Stimulated activated CD4-positive, alpha-beta T cell treated with anti-CD3 and anti-CD28 coated beads, Interleukin-1b, Interleukin-23, amount 100 ng/mL, for 4 hours (primary cell): ENCODE results near the gene KLF3.

Experiments used
- DNase-seq, 2 donors: peaks; one replicate each; pipeline ENCODE4 v3.0.0-alpha.2; 2020; ENCODE audit warnings: low read depth in 2 of 2

The KLF3 gene

DNA sequence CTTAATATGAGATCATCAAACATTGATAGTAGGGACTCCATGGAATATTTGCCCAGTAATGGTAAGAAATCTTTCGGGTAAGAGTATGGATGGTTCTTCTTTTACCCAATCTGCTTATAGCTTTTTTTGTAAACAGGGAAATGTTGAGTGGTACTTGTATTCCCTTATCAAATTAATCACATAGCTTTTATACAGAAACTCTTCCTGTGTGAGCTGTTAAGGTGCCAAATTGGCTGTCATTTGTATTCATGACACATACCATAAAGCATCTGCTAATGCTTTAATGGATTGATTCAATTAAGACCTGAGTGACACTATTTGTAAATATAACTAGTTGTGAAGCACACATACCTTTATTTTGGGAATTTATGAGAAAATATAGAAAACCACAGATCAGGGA, 34.2 kb downstream of the KLF3 start:
- DNase-seq: no peak

DNA sequence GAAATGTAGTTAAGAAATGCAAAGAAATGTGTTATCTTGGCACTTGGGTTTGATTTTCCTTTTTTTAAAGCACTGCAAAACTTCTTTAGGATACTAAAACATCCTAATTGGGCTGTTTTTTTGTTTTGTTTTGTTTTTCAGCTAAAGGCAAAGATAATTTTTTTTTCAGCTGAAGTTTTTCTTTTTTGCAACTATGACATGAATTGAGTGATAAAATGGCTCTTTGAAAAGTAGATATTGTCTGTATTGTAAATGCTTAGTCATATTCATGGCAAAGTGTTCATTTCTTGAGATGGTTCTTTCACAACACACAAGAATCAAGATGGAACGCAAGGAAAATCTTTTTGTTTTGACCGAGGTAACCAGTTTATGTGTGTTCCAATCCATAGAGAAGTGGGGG, 35.1 kb downstream of the KLF3 start:
- no peak for DNase-seq

DNA sequence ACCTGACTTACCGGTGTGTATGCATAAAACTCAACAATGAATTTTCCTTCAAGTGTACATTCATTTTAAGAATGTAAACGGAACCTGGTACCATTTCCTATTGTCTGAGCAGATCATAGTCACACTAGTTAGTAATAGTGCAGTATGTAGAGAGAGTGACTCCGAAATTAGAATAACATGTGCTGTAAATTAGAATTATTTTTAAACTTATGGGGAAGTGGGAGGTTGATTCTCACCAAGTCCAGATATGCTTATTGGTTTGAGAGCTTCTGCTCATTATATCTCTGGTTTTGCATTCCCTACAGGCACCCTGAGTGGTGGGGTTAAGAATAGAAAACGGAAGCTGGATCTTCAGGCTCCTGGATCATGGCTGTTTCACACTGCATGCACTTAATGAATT, 39.6 kb downstream of the KLF3 start:
- no peak for DNase-seq

DNA sequence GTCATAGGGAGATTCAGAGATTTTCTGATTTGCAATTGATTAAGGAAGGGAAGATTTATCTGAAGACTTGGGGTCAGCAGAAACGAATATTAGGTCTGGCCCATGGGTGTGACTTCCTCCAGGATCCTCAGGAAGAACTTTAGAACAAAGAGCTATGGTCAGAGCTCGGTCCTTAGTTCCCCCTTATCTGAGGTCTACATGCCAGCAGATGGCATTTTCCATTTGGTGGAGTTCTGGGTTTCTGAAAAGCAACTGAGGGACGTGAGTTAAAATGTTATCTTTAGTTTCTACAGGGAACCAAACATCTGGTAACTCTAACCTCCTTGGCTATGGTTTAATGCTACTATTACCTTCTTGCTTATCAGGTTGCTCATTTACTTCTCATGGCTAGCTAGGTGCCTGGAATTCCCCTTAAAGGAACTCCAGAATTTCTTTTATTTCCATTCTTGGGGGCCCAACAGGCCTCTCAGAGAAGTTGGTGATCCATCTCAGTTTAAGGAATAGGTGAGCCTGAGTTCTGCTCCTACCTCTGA, 40.7 kb downstream of the KLF3 start:
- DNase-seq: no peak

DNA sequence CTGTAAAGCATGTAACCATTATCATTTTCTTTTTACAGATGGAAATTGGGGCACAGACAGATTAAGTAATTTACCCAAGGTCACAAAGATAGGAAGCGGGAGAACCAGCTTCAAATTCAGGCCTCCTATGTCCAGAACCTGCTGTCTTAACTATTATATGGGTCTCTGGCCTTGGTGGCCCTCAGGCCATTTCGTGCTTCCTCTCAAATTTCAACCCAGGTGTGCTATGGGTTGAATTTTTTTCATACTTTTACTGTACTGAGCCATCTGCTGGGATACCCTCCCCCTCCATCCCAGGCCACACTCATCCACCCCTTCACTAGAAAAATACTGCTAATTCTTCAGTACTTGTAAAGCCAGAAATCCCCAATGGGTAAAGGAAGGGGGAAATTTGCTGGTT, 42.3 kb downstream of the KLF3 start:
- no peak for DNase-seq

DNA sequence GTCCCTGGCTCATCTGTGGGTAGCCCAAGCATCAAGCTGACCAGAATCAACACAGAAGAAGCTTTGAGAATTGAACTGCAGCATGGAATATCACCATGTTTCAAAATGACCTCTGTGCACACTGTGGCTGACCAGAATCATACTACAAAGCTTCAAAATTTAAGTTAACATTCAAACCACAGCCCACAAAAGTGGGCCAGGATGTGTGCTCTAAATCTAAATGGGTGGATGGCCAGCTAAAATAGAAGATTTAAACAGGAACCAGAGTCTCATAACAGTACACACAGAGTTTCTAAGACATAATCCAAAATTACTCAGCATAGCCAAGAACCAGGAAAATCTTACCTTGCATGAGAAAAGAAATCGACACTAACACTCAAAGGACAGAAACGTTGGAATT, 46.1 kb downstream of the KLF3 start:
- no peak for DNase-seq

DNA sequence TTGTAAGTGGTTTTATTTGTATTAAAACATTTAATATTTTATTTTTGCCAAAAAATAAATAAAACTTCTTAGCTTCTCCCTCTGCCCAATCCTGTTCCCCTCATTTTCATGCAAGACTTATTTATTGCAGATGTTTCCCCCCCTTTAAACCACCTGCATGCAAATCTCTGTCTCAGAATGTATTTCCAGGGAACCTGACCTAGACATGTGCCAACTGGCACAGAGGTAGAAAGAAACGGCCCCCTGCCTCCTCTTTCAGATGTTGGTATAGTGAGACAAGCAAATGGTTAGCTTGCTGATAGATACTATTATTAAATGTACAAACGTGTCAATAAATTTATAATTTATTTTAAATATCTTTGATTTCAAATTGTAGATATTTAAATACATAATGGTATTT, 47.1 kb downstream of the KLF3 start:
- no peak for DNase-seq

DNA sequence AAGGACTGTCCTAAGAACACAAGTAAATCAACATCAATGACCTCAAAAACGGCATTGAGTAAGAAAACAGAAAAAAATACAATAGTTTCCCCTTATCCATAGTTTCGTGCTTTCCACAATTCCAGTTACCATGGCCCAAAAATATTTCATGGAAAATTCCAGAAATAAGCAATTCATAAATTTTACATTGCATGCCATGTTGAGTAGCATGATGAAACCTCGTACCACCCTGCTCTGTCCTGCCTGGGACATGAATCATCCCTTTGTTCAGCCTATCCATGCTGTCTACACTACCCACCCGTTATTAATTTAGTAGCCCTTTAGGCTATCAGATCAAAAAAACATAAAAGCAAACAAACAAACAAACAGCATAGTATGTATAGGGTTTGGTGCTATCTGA, 51.1 kb downstream of the KLF3 start:
- no peak for DNase-seq

DNA sequence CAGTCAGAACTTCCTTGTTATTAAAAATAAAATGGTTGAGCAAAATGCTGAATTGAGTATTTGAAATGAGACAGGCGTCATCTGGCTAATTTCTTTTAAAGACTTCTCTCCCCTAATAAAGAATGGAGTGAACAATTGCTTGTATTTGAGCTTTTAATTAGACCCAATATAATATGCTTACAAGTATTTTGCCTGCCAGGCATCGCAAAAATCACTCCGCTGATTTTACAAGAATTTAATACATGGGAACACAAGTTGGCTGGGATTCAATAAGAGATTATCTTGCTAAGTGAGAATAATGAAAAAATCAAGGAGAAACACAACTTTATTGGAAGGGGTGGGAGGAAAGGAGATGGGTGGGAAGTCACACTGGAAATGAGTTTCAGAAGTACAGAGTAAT, 52.3 kb downstream of the KLF3 start:
- no peak for DNase-seq

DNA sequence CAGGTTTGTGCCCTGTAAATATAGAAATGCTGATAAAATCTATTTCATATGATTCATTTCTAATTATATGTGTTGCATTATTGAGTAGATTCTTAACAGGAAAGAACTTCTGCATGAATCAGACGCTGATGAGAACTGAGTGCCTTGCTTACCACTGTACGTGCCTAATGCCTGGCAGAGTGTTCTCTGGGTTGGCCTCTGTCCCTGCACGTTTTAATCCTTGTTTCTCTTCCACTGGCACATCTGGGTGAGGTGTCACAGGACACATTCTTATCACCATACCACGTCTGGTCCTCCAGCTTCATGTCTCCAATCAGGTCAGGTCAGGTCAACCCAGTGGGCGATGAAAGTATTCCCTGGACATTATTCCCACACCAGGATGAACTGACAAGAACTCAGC, 53.6 kb downstream of the KLF3 start:
- no peak for DNase-seq

DNA sequence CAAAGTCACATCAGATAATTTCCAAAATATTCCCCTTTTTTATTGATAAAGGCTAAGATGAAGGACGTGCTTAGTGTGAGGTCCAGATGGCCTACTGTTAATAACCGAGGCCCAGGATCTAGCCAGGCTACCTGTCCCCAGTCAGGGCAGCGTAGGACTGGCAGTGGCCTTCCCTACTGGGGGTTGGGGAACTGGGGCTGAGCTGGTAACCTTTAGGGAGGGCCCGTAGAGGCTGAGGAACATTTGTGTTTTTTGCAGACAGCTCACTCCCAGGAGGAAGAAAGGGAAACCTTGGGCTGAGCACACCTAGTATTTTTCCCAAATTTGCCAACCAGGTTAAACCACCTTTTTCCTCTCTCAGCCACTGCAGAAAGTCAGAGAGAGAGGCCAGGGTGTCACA, 59.1 kb downstream of the KLF3 start:
- DNase-seq: no peak

DNA sequence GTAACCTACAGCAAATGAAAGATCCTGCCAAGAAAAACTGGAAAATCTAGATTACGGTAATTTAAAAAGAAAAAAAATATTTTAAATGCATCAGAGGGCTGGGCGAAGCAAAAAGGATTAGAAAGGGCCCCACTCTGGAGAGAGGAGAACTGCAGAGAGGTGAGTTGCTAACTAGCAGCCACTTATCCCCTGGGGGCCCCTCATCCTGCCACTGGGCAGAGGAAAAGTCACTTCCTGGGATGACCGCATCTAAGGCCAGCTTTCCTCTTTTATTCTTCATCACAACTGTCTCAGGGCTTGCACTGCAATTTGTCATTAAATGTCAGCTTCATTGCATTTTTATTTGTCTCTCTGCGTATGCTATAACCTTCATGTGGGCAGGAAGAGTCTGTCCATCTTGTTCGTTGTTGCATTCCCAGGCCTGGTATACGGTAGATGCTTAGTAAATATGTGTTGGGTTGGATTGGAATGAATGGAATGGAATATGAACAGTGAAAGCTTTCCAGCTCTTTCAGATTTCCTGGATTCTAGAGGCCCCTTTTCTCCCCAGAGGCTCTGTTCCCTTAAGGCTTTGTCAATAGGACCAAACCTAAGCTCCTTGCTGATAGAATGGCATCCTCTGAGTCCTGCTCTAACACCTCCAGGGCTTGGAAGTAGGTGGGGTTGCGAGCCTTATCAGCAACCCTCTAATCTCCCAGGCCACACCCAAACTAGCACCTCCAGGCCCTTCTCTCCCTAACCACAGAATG, 59.9 kb downstream of the KLF3 start:
- no peak for DNase-seq

DNA sequence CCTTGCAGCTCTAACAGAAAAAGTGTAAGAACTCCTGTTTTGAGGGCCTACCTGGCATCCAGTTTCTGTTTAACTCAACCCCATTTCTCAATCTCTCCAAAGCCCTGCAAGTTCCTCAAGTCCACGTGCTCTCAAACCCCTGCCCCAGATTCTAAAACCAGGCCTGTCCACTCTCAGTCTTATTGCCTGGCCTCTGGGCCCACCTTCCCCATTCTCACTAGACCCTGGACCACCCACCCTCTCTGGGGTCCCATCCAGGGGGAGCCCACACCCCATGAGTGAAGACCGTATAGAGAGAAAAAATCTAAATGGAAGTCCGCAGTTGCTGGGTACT, 60.4 kb downstream of the KLF3 start:
- DNase-seq: no peak

DNA sequence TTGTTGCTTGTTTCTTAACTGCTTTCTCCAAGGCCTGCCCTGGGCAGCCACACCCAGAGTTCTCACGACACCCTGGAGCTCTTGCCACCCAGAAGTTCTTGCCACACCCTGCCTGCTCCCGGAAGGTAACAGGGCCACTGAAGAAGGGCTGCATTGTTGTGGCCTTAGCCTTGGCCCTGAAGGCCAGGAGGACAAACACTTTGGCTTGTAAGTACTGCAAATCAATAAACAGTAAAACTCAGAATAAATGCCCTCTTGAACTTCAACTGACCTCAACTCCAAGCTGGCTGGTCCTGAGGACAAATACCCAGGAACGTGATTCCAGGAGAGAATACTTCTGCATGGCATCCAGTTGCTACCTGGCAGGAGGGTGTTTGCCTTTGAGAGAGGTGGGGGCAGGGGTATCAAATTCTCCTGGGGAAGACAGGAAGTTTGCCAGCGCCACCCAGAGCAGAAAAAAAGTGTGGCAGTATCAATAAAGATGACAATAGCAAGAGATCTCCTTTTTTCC, 64.7 kb downstream of the KLF3 start:
- DNase-seq: no peak

DNA sequence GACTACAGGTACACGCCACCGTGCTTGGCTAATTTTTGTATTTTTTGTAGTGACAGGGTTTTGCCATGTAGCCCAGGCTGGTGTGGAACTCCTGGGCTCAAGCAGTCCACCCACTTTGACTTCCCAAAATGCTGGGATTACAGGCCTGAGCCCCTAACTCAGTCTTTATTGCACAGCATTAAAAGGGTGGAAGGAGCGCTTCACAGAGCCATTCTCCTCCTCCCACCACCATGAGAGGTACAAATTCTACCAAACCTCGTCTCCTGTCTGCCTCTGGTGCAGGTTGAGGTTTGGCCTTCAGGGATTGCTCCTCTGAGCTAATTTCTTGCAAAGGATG, 66.5 kb downstream of the KLF3 start:
- no peak for DNase-seq

DNA sequence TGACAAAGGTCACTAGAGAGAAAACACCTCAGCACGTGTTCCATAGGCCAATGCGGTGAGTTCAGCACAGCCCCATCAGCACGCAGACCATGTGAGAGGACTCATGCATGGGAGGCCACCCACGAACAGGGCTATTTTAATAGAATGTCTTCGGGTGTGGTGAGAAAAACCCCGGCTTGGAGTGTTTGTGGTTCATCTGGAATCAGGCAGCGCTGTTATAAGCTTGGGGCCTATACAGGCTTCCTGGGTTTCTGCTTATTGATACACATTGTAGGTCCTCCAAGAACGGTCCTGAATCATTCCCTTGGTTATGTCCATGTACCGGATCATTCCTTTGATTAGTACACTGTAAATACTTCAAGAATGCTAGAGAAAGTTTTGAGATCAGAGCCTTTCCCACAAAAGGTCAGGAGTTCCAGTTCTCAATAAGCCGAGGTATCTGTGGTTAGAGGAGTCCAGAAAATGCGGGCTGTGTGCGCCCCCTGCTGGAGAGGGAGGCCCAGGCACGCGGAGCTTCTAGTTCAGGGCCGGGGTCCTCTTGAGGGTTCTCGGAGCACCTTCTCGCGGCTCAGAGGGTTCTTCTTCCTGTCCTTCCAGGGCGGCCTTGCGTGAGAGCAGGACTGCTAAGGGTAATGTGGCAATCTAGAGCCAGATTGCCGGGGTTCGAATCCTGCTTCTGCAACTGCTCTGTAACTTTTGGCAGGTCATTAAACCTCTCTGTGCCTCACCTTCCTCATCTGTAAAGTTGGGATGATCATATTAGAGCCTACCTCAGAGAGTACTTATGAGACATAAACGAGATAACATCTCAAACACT, 67.0 kb downstream of the KLF3 start:
- DNase-seq: peak; percentile 78 to 85

DNA sequence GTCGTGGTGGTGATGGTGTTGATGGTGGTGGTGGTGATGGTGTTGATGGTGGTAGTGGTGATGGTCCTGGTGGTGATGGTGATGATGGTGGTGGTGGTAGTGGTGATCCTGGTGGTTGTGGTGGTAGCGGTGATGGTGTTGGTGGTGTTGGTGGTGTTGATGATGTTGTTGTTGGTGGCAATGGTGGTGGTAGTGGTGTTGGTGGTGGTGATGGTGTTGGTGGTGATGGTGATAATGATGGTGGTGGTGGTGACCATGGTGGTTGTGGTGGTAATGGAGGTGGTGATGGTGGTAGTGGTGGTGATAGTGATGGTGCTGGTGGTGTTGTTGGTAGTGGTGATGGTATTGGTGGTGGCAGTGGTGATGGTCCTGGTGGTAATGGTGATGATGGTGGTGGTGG, 69.7 kb downstream of the KLF3 start:
- no peak for DNase-seq

DNA sequence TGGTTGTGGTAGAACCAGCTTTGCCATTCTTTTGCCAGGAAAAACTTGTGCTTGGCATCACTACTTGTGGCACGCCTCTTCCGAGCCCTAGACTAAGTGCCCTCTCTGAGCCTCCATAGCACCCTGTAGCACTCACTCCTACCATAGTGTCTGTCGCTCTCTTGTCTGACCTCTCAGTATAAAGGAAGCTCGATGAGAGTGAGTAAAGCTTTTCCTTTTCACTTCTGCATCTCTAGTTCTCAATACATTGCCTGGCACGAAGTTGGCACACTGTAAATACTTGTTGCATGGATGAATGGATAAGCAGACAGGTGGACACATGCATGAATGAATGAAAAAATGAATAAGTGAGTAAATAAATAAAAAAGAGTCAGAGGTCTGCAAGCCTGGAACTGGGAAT, 70.4 kb downstream of the KLF3 start:
- no peak for DNase-seq

DNA sequence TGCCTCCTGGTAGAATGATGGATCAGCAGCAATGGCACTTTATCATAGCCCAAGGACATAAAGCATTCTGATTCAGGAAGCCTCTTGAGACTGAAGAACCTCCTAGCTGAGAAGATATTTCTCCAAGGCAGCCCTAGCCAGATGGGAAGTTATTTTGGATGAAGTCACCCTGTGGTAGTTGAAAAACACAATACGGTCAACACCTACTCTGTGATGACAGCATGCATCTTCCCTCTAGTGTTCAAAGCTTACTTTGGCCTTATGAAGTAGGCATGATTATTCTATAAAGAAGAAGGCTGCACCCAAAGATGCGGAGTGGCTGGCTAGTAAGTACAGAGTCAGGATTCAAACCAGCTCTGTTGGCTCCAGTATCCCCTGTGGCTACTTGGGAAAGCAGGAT, 70.9 kb downstream of the KLF3 start:
- DNase-seq: no peak

DNA sequence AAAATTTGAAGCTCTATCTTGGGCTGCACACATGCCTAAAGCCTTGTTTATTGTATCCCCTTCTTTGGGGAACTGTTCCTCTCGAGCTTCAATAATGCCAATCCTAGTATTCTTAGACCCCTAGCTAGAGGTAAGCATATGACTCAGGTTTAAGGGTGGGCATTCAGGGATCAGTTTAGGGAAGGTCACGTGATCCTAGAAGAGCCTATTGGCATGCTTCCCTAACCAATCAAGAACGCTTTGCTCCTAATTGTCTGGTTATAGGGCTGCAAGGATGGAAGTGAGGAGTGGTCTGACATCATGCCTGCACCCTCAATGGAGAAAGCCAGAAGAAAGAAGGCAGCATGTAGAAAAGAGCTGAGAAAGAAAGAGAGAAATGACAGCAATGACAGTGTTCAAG, 71.9 kb downstream of the KLF3 start:
- DNase-seq: no peak

DNA sequence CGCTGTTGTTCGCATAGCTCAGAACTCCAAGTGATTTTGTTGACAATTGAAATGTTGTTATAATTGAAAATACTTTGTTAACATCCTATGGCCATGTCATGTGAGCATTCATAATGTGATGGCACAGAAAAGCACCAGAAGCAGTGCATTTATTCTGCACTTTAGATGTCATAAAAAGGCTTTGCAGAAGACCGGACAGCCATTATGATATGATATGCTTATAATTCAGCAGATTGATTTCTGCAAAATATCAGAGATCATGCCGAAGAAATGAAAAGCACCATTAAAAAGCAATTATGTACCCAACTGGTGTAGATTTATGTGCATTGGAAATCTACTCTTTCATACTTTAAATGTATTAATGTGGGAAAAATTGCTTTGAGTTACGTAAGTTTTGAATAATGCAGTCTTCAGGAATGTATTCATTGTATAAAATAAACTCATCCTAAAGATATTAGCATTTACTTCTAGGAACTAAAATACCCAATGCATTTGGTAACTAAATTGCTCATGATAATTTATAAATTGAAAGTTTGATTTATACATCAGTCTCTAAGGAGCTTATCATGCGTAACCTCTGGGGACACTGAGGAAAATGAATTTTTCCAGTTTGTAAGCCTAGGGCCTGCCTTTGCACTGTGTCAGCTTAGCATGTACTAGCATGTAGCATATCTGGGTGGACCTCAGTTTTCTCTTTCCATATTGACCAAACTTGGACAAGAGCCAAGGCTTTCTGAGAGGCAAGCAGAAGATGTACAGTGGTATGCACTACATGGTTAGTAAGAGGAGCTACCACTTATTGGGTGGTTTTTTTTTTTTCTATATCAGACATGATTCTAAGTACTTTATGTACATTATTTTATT, 75.2 kb downstream of the KLF3 start:
- no peak for DNase-seq

DNA sequence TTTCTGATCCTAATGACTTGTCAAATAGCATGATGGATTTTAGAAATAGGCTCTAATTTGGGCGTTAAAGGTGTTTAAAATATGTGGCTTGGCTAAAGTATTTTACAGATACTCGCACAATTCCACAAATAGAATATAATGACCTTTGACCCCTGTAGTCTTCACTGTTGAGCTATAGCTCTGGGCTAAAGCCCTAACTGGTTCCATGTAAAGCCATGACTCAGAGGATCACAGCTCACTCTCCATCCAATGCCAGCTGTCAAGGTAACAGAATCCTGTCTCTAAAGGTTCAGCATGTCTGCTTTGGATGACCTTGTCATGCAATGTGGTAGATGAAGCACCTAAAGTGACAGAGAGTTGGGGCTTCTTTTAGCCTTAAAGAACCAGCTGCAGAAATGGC, 76.3 kb downstream of the KLF3 start:
- no peak for DNase-seq
